ENCODE data around the gene ELF1.
"Not testable (repeated sequence)": the region's sequence is repeated elsewhere in the genome, so short reads cannot be mapped to it uniquely, and the experiment has no call there.

ELF1 gene

GRCh38 chr13:40980461-40980860, 38.7 kb downstream of the ELF1 start:
- DNase-seq: peak; percentile 72

DNA sequence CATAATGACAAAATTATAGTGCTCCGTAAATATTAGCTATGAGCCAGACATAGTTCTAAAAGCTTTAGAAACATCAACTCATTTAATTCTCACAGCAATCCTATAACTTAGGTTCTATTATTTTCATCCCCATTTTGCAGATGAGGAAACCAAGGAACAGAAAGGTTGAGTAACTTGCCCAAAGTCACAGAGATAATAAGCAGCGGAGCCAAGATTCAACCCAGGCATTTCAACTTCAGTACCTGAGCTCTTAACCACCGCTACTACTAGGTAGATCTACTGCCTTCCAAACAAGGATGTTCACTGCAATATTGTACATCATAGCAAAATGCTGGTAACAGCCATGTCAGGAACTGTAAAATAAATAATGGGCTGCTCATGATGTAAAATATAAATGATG, 39.9 kb downstream of the ELF1 start:
- DNase-seq: no peak

DNA sequence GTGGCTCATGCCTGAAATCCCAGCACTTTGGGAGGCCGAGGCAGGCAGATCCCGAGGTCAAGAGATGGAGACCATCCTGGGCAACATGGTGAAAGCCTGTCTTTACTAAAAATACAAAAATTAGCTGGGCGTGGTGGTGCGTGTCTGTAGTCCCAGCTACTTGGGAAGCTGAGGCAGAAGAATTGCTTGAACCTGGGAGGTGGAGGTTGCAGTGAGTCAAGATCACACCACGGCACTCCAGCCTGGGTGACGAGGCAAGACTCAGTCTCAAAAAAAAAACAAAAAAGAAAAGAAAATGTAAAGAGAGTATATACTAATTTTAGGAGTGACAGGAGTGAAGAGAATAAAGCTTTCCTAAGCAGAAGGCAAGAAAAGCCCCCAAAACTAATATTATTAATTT, 41.0 kb downstream of the ELF1 start:
- DNase-seq: not testable (repeated sequence)

DNA sequence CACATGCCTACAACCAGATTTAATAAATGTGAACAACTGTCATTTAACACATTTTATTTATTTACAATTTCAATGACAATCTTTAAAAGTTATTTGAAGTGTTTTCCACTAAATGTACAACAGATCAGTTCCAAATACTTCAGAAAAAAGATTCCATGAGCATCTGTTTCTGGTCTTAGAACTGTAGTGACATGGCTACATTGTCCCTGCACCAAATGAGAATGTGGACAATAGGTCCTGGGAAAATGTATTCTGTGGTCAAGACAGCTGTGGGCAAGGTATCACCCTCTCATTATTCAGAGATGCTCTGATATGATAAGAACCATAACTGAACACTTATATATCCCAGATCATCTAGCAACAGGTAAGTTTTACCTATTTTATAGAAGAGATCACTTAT, 43.7 kb downstream of the ELF1 start:
- DNase-seq: no peak

- peak; percentile 76 for DNase-seq
These were observed 44.4 kb downstream of the ELF1 start for GRCh38 chr13:40974460-40975407.

- DNase-seq: no peak
These were observed 45.7 kb downstream of the ELF1 start for GRCh38 chr13:40973409-40973808.

- no peak for DNase-seq
These were observed 47.8 kb downstream of the ELF1 start for GRCh38 chr13:40971321-40971720.

DNA sequence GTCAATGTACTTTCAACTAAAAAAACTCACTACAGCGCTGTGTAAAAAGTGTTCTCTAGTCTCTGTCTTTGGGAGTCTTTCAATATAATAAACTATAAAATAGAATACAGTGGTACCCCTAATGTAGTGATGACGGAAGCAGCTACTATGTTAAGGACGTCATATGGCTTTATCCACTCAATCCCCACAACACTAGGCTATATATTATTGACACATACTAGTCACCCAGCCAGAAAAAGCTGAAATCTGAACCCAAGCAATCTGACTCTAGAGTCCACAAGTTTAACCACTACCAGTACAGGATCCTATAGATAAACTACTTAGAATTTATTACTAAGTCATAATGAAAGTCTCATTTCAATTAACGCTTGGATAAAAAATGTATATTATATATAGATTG, 48.3 kb downstream of the ELF1 start:
- no peak for DNase-seq

DNA sequence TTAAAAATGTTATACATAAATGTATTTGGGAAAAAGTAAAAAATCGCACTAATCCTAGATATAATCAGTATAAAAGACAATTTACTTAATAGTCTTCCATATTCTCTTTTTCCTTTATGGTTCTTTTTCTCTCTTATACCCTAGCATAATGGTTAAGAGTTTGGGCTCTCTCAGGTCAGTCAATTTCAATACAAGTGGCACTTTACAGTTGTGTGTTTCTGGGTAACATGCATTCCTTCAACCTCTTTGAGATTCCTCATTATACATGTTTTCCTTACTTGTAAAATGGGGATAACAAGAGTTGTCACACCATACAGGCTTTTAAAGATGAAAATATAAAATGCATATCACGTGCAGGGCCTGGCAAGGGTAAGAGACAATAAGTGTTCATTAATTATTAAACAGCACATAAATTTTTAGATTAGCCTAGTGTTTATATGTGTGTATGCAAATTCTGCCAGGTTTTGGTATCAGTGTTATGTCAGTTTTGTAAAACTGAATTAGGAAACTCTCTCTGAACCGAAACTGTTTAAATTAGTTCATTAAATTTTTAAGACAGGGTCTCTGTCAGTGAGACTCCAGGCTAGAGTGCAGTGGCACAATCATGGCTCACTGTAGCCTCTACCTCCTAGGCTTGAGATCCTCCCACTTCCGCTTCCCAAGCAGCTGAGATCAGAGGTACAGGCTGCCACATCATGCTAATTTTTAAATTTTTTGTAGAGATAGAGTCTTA, 49.8 kb downstream of the ELF1 start:
- DNase-seq: peak; percentile 46

GRCh38 chr13:40968416-40969000, 50.6 kb downstream of the ELF1 start:
- DNase-seq: no peak

- no peak for DNase-seq
These were observed 52.8 kb downstream of the ELF1 start for GRCh38 chr13:40966298-40966697.

DNA sequence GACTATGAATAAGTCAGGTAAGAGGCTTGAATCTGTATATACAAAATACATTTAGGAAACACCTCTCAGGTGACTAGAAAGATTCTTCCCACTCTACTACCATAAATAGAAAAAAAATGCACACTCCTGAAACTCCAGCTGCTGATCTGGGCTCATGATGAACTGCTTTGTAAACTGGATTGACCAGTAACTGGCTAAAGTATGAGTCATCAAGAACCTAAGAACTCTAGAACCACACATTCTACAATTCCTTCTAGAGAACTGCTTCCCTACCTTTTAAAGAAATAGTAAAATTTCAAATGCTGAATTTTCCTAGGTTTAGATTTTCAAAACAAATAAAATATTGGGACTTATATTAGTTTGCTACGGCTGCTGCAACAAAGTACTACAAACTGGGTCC, 55.2 kb downstream of the ELF1 start:
- DNase-seq: no peak

DNA sequence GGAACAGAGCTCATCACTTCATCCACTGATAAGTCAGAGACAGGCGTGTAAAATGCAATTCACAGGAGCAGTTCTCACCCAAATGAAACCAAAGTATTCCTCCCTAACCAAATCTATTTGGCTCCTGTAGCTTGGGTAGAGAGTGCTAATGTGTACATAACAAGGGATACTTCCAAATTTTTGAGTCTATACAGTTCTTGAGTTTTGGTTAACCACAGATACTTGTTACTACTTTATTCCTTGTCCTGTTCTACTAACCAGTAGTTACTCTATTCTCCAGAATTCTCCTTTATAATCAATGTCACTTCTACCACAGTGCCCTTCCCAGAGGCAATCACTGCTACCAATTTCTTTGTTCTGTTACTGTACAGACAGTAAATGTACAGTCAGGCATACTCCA, 57.3 kb downstream of the ELF1 start:
- DNase-seq: no peak

GRCh38 chr13:40961214-40961613, 57.9 kb downstream of the ELF1 start:
- DNase-seq: no peak

GRCh38 chr13:40960716-40961115, 58.4 kb downstream of the ELF1 start:
- DNase-seq: no peak

GRCh38 chr13:40958655-40959054, 60.5 kb downstream of the ELF1 start:
- DNase-seq: no peak

DNA sequence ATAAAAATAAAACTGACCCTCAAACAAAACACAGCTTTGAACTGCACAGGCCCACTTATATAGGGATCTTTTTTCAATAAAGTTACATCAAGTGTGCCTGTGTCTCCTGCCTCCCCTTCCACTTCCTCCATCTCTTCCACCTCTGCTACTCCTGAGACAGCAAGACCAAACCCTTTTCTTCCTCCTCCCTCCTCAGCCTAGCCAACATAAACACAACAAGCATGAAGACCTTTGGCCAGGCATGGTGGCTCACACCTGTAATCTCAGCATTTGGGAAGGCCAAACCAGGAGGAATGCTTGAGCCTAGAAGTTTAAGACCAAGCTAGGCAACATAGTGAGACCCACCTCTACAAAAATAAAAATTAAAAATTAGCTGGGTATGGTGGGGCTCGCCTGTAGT, 72.6 kb downstream of the ELF1 start:
- DNase-seq: no peak

GRCh38 chr13:40943073-40943472, 76.0 kb downstream of the ELF1 start:
- no peak for DNase-seq

DNA sequence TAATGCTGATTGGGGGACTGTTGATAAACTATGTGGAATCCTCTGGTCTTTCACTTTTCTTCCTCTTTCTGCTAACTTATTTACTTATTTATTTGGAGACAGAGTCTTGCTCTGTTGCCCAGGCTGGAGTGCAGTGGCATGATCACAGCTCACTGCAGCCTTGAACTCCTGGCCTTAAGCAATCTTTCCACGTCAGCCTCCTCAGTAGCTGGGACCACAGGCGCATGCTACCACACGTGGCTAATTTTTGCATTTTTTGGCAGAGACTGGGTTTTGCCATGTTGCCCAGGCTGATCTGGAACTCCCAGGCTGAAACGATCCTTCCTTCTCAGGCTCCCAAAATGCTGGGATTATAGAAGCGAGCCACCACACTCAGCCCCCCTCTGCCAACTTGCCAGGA, 77.5 kb downstream of the ELF1 start:
- no peak for DNase-seq

DNA sequence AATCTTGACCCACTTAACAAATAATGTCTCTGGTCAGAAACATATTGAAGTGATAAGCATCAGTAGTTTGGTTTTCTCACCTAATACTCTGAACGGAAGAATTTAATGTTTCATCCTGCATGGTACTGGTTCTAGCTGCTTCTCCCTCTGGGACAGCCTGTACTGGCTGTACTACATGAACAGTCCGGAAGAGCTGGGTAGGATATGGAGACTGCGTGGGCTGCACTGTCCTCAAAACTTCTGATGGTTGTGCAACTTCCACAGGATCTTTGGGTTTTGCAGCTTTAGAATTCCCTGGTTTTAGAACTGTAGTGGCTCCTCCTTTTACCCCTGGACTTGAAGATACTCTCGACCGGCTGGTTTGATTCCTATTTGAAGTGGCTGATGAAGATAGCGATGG, 78.3 kb downstream of the ELF1 start:
- no peak for DNase-seq

GRCh38 chr13:40933508-40934204, 85.5 kb downstream of the ELF1 start:
- no peak for DNase-seq

DNA sequence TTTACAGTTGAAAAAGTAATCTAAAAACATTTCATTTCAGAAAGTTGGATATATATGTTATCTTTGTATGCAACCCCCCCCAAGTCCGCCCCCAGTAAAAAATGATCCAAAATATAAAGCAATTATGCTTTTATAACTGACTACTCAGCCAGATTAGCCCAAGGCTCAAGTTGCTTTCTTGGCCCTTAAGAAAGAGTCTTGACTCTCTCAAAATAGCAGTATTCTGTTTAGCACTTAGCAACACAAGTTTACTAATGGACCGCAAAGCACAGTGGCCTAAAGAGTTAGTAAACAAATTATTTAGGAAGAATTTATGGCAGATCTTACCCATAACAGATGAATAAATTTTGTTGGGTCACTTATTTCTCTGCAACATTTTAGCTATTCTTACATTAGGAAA, 86.9 kb downstream of the ELF1 start:
- DNase-seq: no peak

- DNase-seq: no peak
These were observed 87.4 kb downstream of the ELF1 start for GRCh38 chr13:40931719-40932118.
